Endothelial cell of hepatic sinusoid (primary cell): ENCODE data around the gene PPP2R5C.
"Not testable (repeated sequence)": the region's sequence is repeated elsewhere in the genome, so short reads cannot be mapped to it uniquely, and the experiment has no call there.

Experiments
- in situ Hi-C: cut with HindIII; loops from 2 replicates; pipeline ENCODE4 v1.10.0; 2017; ENCODE audit warnings: low sequenced_read_pairs

Gene PPP2R5C

DNA sequence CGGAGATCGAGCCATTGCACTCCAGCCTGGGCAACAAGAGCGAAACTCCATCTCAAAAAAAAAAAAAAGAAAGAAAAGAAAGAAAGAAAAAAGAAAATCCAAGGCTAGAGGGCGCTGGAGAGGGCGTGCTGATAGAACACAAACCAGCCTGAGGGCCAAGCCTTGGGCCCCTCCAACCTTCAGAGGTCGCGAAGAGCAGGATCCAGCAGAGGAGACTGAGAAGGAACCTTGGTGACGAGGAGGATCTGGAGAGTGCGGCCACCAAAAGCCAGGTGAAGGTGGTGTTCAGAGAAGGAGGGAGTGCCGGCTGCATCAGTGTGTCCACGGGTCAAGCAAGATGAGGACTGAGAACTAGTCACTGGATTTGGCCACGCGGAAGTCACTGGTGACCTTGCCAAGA lies 198.7 kb downstream of the PPP2R5C start:
- in situ Hi-C loops = loop anchor here (5.0 kb wide), 2 partner anchors 42 to 103 kb away; no protein-coding TSS in a partner anchor

DNA sequence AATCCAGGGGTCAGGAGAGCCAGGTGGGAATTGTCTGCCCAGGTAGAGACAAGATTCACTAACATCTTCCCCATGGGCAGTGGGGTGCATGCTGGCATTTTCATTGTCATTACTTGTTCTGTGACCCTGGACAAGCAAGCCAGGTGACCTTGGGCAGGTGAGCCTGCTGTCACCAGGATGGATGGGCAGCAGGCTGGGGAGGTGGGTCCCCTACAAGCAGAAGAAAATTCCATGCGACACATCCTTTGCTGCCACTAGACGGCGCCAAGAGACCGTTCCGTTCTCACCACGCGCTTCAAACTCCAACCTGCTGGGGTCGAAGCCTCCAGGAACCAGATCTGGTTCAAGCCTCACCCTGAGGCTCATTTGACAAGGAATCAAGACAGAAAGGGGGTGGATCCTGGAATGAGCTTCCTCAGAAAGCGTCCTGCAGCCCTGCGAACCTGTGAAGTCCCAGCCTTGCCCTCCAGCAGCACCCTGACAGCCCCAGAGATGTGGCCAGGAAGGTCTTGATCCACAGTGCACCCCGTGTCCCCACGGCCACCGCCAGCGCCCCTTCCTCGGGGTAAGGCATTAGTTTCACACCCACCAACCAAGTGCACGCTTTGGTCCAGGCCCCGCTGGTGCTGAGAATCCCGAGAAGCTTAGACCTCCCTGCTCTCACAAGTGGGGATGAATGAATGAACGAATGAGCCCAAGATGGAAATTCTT lies 199.7 kb downstream of the PPP2R5C start:
- in situ Hi-C loops = loop anchor here (5.0 kb wide), 2 partner anchors 41 to 104 kb away; no protein-coding TSS in a partner anchor

DNA sequence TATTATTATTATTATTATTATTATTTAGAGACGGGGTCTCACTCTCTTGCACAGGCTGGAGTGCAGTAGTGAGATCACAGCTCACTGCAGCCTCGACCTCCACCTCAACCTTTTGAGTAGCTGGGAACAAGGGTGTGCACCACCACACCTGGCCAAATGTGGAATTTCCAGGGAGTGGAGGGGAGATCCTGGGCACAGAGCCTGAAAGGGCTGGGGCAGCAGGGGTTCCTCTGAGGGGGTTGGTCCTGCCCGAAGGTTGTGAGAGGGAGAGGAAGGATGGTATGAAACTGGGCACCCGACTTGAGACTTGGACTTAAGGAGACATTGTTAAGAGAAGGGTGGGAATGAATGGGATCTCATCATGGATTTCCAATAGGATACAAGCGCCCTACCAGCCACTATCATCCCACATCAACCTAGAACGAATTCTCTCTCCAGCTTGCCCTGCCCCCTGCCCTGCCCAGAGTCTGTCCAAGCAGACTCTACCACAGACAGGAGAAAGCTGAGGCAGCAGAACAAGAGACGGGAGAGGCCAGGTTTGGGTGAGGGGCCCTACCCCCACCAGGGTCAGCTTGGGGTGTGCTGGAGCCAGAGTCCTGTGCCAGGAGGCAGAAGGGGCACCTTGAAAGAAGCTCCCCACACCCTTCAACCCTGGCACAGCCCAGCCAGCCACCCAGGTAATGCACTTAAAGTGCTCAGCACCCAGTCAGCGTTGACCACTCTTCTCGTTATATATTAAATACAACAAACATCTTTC lies 200.4 kb downstream of the PPP2R5C start:
- in situ Hi-C loops = loop anchor here (5.0 kb wide), 2 partner anchors 40 to 105 kb away; no protein-coding TSS in a partner anchor

DNA sequence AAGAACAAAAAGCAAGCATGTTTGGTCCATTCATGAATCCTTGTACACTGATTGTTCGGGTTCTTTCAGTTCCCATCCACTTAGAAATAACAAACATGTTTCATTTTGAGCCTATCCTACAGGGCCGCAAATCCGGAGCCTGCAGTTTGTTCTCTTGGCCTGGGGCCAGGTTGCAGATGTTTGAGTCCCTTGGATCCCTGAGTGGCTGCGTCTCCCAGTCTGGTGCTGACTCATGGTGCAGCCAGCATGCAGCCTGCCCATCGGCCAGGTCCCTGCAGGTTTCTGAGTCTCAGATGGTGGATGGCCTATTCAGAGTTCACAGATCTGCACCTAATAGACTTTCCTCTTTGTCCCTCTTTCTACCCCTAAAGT lies 201.0 kb downstream of the PPP2R5C start:
- in situ Hi-C loops = loop anchor here (5.0 kb wide), 2 partner anchors 40 to 105 kb away; no protein-coding TSS in a partner anchor

DNA sequence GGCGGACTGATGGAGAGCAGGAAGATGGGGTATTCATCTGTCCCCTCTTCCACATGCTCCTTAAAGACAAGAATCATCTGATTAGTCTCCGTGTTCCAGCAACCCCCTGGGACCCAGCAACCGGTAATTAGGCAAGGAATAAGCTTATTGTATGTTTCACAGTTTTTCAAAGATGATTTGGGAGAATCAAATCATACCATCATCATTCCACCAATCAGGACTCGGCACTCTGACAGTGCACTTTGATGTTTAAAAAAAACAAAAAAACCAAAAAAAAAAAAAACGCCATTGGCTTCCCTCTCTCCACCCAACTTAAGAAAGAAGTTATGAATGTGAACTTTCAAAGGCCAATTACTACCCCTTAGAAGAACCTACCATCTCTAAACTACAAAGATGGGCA lies 201.5 kb downstream of the PPP2R5C start:
- in situ Hi-C loops = loop anchor here (5.0 kb wide), 2 partner anchors 39 to 106 kb away; no protein-coding TSS in a partner anchor

DNA sequence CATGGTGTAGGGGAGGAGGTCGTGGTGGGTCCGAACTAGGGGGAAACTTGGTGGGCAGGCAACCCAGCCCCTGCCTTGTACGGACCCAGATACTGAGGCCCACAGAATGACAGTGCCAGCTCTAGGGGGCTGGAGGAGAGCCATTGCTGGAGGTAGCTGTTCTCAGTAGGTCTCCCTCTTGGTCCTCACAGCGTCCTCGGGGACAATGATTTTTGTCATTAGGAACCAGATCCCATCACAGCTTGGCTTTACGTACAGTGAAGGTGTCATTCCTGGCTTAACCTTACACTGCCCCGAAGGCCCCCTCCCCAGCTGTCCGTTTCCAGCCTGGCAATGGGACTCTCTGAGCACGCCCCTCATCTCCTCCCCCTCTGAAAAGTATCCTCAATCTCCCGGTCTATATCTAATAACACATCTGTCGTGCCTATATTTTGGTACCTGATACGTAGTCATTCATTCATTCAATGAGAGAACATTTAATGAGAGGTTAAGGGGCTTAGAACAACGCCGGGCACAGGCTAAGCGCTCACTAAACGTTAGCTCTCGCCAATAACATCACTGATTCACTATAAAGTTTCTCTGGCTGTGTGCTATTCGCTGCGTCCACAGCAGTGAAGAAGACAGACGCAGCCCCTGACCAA lies 202.3 kb downstream of the PPP2R5C start:
- in situ Hi-C loops = loop anchor here (5.0 kb wide), 2 partner anchors 39 to 106 kb away; no protein-coding TSS in a partner anchor

DNA sequence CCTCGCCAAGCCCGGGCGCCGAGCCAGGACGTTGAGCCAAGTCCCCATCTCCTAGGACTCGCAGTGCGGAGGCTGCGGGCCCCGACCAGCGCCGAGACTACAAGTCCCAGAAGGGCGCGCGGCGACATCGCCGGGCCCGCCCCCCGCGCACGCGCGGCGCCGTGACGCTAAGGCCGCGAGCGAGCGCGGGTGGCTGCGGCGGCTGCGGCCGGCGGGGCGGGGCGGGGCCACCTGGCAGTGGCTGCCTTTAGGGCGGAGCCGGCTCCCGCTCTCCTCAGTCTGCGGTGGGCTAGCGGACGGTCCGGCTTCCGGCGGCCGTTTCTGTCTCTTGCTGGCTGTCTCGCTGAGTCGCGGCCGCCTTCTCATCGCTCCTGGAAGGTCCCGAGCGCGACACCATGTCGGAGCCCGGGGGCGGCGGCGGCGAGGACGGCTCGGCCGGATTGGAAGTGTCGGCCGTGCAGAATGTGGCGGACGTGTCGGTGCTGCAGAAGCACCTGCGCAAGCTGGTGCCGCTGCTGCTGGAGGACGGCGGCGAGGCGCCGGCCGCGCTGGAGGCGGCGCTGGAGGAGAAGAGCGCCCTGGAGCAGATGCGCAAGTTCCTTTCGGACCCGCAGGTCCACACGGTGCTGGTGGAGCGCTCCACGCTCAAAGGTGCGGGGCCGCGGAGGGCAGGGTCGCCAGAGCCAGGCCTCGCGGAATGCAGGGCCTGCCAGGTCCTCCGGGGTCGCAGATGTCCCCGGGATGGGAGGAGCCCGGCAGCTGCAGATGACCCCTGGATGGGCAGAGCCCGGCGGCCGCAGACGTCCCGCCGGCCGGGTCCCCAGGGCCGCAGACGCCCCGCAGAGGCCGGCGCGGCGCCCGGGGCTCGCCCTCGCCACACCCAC lies 203.0 kb downstream of the PPP2R5C start, which contains the start of gene DYNC1H1:
DYNC1H1 (plus strand) TSS at position 277 of the 884 bp plus-strand sequence; CDS start at position 396, 119 bp downstream.
- in situ Hi-C loops = loop anchor here (5.0 kb wide), 2 partner anchors 38 to 107 kb away; no protein-coding TSS in a partner anchor

DNA sequence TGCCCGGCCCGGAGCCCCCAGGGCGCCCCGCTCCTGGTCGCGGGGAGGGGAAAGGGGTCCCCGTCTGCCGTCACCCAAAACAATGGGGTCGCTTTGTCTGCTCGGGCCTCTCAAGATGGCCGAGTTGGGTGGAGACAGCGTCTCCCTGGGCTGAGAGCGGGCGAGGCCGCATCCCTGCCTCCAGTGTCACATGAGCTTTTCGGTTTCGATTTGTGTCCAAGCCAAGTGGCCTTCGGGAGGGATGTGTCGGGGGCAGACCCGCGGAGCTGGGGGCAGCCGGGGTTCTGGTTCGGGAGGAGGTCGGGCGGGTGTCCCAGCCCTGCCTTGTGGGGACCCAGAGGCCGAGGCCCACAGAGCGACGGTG lies 203.7 kb downstream of the PPP2R5C start:
- in situ Hi-C loops = no loop called here

DNA sequence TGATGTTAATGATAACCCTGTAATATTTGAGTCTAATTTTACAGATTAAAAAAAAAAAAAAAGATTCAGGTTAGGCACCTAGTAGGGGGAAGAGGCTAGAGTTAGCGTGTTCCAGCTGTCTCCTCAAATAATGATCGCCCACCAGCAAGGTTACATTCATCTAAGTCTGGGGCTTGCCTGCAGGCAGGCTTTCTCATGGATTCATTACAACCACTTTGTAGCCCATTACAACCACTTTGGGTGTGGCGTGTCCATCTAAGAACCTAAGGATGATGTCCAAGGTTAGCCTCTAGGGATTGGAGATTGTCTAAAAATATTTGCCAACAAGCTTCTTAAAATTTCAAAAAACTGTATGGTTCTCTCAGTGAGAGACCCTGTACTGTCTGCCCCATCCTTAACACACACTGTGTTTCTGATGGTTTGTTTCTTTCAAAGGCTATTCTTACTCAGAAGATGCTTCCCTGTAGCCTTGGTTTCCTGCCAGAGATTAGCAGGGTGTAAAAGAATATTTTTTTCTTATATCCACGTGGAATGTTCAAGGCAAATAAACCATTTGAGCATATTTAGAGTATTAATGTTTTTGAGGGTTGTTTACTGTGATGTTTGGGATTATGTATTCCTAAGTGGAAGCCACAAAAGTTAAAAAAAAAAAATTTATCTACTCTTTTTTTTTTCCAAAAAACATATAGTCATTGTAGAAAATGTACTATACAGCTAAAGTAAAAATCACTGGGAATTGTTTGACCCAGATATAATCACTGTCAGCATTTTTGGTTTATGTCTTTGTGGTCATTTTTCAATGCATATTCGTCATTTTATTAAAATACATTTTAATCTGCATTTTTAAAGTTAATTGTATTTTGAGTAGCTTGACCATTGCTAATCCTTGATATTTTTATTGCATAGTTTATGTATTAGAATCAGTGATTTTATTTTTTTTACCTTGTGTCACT lies 204.5 kb downstream of the PPP2R5C start:
- in situ Hi-C loops = no loop called here

DNA sequence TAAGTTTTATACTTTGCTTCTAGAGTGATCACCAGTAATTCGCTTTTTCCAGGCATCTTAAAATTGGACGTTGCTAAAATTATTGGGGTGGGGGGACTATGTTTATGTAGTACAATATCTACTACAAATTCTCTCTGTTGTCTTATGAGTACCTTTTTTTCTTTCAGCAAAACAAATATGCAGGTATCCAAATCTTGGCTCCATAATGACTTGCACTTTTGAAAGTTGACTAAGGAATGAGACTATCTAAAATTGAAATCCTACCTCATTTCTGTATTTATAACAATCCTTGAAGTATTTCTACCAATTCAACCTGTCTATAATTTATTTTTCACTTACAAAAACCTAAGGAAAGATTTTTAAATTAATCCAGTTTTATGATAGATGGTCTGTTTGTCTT lies 205.2 kb downstream of the PPP2R5C start:
- in situ Hi-C loops = no loop called here

DNA sequence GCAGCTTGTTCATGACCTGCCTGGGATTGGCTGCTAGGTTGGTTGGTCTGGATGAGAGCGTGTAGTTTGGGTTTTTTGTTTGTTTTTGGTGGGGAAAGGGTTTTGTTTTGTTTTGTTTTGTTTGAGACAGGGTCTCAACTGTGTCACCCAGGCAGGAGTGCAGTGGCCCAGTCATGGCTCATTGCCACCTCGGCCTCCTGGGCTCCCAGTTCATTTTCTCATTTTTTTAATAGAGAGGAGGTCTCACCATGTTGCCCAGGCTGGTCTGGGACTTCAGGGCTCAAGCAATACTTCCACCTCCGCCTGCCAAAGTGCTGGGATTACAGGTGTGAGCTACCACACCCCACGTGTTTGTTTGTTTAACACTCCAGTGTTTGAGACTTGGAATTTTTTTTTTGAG lies 206.7 kb downstream of the PPP2R5C start:
- in situ Hi-C loops = no loop called here

DNA sequence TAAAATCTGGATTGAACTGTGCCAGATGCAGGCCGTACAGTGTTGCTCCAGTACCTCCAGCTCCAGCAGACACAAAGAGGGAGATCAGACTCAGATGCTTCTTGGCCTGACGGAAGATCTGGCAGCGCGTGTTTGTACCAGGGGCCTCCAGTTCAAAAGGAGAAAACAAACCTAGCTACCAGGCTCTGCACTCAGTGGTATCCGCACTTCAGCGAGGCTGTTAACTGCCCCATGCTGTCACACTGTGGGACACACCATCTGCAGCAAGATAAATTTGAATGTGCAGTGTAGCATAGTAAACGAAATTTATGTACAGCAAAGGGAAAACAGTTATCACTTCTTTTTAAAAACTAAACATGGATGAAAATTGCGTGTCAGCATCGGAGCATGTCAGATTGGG lies 208.0 kb downstream of the PPP2R5C start:
- in situ Hi-C loops = no loop called here

DNA sequence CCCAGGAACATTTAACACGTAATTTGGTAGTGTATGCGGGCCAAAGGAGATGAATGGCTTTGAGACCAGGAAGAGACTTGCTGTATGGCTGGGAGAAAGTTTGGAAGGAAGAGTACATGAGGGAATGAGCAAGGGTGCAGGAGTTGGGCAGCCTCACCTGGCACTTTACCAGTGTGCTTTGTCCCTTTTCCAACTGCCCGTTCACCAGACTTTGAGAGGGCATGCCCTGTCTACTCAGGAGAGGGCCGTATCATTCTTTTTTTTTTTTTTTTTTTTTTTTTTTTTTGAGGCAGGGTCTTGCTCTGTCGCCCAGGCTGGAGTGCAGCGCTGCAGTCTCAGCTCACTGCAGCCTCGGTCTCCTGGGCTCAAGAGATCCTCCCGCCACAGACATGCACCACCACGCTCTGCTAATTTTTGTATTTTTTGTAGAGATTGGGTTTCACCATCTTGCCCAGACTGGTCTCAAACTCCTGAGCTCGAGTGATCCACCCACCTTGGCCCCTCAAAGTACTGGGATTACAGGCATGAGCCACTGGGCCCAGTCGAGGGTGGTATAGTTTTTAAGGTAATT lies 209.4 kb downstream of the PPP2R5C start:
- in situ Hi-C loops = no loop called here

DNA sequence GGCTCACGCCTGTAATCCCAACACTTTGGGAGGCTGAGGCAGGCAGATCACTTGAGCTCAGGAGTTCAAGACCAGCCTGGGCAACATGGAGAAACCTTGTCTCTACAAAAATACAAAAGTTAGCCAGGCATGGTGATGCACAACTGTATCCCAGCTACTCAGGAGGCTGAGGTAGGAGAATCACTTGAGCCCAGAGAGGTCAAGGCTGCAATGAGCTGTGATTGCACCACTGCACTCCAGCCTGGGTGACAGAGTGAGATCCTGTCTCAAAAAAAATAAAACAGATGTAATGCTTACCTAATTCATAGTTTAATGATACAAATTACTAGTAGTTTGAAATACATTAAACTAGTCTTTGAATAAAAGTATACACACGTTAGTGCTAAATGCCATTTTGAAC lies 209.9 kb downstream of the PPP2R5C start:
- in situ Hi-C loops = not testable (repeated sequence)

DNA sequence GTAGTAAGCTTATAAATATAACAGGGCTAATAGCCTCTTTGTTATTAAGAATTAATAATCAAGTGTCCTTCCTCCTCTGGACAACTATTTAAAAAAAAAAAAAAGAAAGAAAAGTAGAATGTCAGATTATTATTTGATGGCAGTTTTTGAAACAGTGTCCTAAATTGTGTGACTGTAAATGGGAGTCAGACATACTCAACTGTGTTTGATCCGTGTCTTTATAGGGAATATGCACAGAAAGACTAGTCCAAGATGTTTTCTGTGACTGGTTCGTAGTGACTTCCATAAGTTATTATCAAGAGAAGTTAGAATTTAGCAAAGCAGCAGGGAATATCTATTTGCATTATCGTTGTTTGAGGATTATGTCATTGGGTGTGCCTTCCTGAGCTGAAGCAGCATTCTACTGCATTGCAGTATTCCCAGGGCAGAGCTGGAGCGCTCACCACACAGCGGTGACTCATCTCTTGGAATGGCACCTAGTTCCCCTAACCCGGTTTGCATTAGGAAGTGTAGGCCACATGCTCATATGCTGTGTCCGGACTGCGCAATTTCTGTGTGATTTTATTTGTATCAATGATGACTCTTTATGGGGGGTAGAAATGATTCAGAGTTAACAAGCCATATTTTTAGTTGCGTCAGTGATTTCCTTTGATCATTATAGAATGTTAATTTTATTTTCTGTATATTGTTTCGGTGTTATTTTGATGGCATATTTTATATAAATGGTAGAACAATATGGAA lies 210.8 kb downstream of the PPP2R5C start:
- in situ Hi-C loops = no loop called here

DNA sequence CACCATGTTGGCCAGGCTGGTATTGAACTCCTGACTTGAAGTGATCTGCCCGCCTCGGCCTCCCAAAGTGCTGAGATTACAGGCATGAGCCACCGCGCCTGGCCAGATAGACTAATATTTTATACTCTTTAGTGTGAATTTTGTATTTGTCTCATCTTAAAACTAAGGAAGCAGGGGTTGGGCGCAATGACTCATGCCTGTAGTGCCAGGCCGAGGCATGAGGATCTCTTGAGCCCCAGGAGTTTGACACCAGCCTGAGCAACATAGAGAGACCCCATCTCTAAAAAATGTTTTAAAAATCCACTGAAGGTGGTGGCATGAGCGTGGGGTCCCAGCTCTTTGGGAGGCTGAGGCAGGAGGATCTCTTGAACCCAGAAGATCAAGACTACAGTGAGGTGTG lies 211.8 kb downstream of the PPP2R5C start:
- in situ Hi-C loops = no loop called here

DNA sequence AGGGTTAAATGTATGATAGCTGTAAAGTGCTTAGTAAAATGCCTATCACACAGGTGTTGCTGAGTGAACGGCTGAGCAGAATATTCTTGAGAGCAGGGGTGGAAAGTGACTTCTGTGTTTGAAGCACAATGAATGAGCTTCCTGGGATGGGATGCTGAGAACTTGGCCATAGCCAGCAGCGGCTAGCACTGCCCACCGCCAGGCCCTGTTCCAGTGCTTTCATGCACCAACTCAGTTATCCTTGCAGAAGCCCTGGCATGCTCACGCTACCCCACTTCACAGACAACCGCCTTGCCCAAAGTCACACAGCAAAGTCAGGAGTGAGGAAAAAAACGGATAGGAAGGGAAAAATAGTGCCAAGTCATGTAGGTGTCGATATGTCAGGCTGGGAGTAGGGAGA lies 213.7 kb downstream of the PPP2R5C start:
- in situ Hi-C loops = loop anchor here (5.0 kb wide), 2 partner anchors 63 to 97 kb away; no protein-coding TSS in a partner anchor
